ENCODE results near the gene NME7.

DNA sequence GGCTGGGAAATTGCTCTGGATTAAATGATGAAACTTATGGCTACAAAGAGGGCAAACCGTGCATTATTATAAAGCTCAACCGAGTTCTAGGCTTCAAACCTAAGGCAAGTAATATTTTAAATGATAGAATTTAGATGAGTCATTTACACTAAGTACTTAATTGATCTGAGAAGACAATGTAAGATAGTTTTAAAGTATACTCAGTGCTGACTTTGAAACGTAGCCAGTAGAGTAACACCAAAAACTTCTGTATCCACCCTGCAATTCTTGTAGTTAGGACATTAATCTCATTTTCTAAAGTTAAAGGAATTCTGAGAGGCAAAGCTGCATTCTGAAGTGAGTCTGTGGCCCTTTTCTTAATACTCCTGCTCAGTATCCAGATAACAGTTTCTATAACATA is 240.3 kb downstream of the NME7 start:
- TF ChIP-seq SIN3A (IDR thresholded peaks at IDR 0.05; ENCODE audit: low read depth) (no peak), SP1 (IDR thresholded peaks at IDR 0.05; ENCODE audit: low read depth) (no peak), CTCF (IDR thresholded peaks at IDR 0.05 in 2 of 3, conservative IDR thresholded peaks at IDR 0.05 in 1 of 3; ENCODE audit: borderline replicate concordance in 1 of 3, insufficient read depth in 1 of 3, low read depth in 2 of 3, low read length in 2 of 3) (no peak)
